Caco-2 (cell line): ENCODE results near the gene TTC27. TPM values are rescaled to one million over a fixed set of nuclear protein-coding genes. Genes with fewer than 3 reads are reported as not detected.

Experiments
- BruUV-seq: library from RNA; stranded (reverse); fragments of 400-500 nt; replicated peaks from 2 replicates; lab custom pipeline; 2021; lab: Mats Ljungman, UMichigan
- CTCF ChIA-PET: fragments of 300-600 bp; sonication (Branson Sonifier 250); formaldehyde crosslinking; loops from one replicate; lab custom pipeline; 2022; ENCODE audit warnings: antibody characterized with exemption; lab: Charles Lee
- POLR2A ChIA-PET: fragments of 300-600 bp; sonication (Branson Sonifier 250); formaldehyde crosslinking; loops from one replicate; lab custom pipeline; 2022; ENCODE audit warnings: antibody characterized with exemption; lab: Charles Lee
- DNase-seq, 2 experiments: peaks; one replicate each; pipeline versions ENCODE4 v3.0.0 to v3.0.0-alpha.2; 2020 to 2022
- H3K27me3 ChIP-seq: replicated peaks from 2 replicates; pipeline ENCODE4 v1.6.0; 2011; ENCODE audit warnings: low read length; ENCODE audit not compliant: control insufficient read depth, insufficient read depth
- H3K36me3 ChIP-seq: 2 replicates; pipeline ENCODE4 v1.5.1; 2011; ENCODE audit warnings: low read length; ENCODE audit not compliant: control insufficient read depth, insufficient read depth
- H3K4me1 ChIP-seq: fragments of 250-450 bp; sonication (Bioruptor Pico); 2 replicates; pipeline ENCODE4 v1.5.1; 2020; ENCODE audit warnings: mild to moderate bottlenecking
- H3K4me3 ChIP-seq: 2 replicates; pipeline ENCODE4 v1.5.1; 2011; ENCODE audit warnings: low read depth, mild to moderate bottlenecking, control low read depth, low read length
- H3K9me3 ChIP-seq: fragments of 250-450 bp; sonication (Bioruptor Pico); 2 replicates; pipeline ENCODE4 v1.5.1; 2020; ENCODE audit warnings: mild to moderate bottlenecking, moderate library complexity
- H3K27ac Mint-ChIP-seq: one replicate; pipeline ENCODE4 v1.8.0; 2022; ENCODE audit warnings: mixed read lengths; ENCODE audit not compliant: unreplicated experiment
- H3K27me3 Mint-ChIP-seq: one replicate; pipeline ENCODE4 v1.8.0; 2022; ENCODE audit warnings: mixed read lengths; ENCODE audit not compliant: insufficient read depth, unreplicated experiment
- H3K36me3 Mint-ChIP-seq: one replicate; pipeline ENCODE4 v1.8.0; 2022; ENCODE audit warnings: mild to moderate bottlenecking, mixed read lengths; ENCODE audit not compliant: insufficient read depth, unreplicated experiment
- H3K4me1 Mint-ChIP-seq: one replicate; pipeline ENCODE4 v1.8.0; 2022; ENCODE audit warnings: low read depth, mixed read lengths; ENCODE audit not compliant: unreplicated experiment
- H3K4me3 Mint-ChIP-seq: one replicate; pipeline ENCODE4 v1.8.0; 2022; ENCODE audit warnings: mild to moderate bottlenecking, moderate library complexity, mixed read lengths; ENCODE audit not compliant: unreplicated experiment
- H3K9me3 Mint-ChIP-seq: one replicate; pipeline ENCODE4 v1.8.0; 2022; ENCODE audit warnings: mixed read lengths; ENCODE audit not compliant: unreplicated experiment
- CTCF ChIP-seq, 2 experiments: fragments of 200-600 bp in 1 of 2; IDR thresholded peaks; 1 replicate in 1 of 2; 2 replicates in 1 of 2; pipeline versions ENCODE4 v1.5.1 to v1.8.0; 2011 to 2022; ENCODE audit warnings: antibody characterized with exemption in 1 of 2, control low read depth in 1 of 2, inconsistent platforms in 1 of 2, low read depth in 1 of 2, low read length in 1 of 2, mild to moderate bottlenecking in 1 of 2, moderate library complexity in 1 of 2; ENCODE audit not compliant: insufficient read depth in 1 of 2, severe bottlenecking in 1 of 2, unreplicated experiment in 1 of 2
- intact Hi-C: fragments of 100-400 bp; cut with micrococcal nuclease; formaldehyde crosslinking; loops from one replicate; pipeline ENCODE4 v1.10.0; 2022; ENCODE audit not compliant: unreplicated experiment
- total RNA-seq: library from RNA; stranded (reverse); gene quantifications from 2 replicates; pipeline ENCODE4 v1.2.3, GENCODE V29; 2022

TTC27 gene
- total RNA-seq, 1 experiment from 2014 or later = 20.6 TPM

DNA sequence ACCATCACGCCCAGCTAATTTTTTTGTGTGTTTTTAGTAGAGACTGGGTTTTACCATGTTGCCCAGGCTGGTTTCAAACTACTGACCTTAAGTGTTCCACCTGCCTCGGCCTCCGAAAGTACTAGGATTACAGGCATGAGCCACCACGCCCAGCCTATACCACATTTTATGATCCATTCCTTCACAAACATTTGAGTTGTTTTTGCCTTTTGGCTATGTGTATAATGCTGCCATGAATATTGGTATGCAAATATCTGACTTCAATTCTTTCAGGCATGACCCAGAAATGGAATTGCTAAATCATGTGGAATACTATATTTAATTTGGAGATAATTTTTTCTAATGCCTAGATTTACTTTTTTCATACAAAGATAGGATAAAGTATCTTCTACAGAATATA, 68.6 kb downstream of the TTC27 start:
- Histone ChIP-seq H3K27me3 (no peaks in the 10 kb centered on the region), H3K4me3 (no peak overlapping the region), H3K9me3 (no peaks in the 10 kb centered on the region), H3K36me3 (no peaks in the 10 kb centered on the region), H3K4me1 (no peaks in the 10 kb centered on the region)
- TF ChIP-seq CTCF (IDR thresholded peaks at IDR 0.05; ENCODE audit: insufficient read depth in 1 of 2, low read depth in 1 of 2, low read length in 1 of 2, severe bottlenecking in 1 of 2, unreplicated experiment in 1 of 2) = no peak
- CTCF ChIA-PET = no interaction called here
- BruUV-seq = no TSS peak
- Mint-ChIP-seq H3K27me3 (no peaks in the 10 kb centered on the region), H3K4me1 (no peaks in the 10 kb centered on the region), H3K9me3 (no peaks in the 10 kb centered on the region), H3K4me3 (no peak overlapping the region), H3K27ac (no peak overlapping the region), H3K36me3 (no peaks in the 10 kb centered on the region)
- no peak for DNase-seq
- POLR2A ChIA-PET = no interaction called here
- intact Hi-C loops = no loop called here

GRCh38 chr2:32697156-32697555, 69.3 kb downstream of the TTC27 start:
- TF ChIP-seq CTCF (IDR thresholded peaks at IDR 0.05; ENCODE audit: insufficient read depth in 1 of 2, low read depth in 1 of 2, low read length in 1 of 2, severe bottlenecking in 1 of 2, unreplicated experiment in 1 of 2) = no peak
- Histone ChIP-seq H3K36me3 (no peaks in the 10 kb centered on the region), H3K9me3 (no peaks in the 10 kb centered on the region), H3K4me3 (no peak overlapping the region), H3K27me3 (no peaks in the 10 kb centered on the region), H3K4me1 (no peaks in the 10 kb centered on the region)
- ChIA-PET CTCF (no interaction called here), POLR2A (no interaction called here)
- no peak for DNase-seq
- H3K27me3 Mint-ChIP-seq = no peaks in the 10 kb centered on the region
- H3K9me3 Mint-ChIP-seq = no peaks in the 10 kb centered on the region
- H3K4me1 Mint-ChIP-seq = no peaks in the 10 kb centered on the region
- no peaks in the 10 kb centered on the region for H3K36me3 Mint-ChIP-seq
- no peak overlapping the region for H3K27ac Mint-ChIP-seq
- intact Hi-C loops = no loop called here
- H3K4me3 Mint-ChIP-seq = no peak overlapping the region
- BruUV-seq = no TSS peak

DNA sequence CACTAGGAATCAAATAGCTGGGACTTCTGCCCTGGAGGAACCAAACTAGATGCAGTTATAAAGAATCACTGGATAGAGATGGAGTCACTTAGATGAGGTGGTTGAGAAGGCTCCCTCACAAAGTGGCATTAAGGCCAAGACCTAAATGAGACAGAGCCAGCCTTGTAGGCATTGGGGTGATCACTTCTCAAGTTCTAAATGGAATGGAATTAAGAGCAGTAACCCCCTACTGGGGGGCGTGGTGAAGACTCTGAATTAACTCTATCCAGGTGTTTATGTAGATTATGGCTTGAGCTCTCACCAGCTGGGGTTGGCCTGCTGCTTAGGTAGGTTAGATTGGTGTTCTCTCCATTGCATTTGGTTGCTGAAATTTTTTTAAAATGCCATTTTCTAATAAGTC, 71.3 kb downstream of the TTC27 start:
- CTCF ChIA-PET = no interaction called here
- H3K27ac Mint-ChIP-seq = no peak overlapping the region

More for the DNA sequence above, 71.3 kb downstream of the TTC27 start:
- intact Hi-C loops = no loop called here
- Mint-ChIP-seq H3K27me3 (no peaks in the 10 kb centered on the region), H3K4me3 (no peak overlapping the region), H3K36me3 (no peaks in the 10 kb centered on the region), H3K9me3 (no peaks in the 10 kb centered on the region), H3K4me1 (no peaks in the 10 kb centered on the region)
- H3K9me3 ChIP-seq = no peaks in the 10 kb centered on the region
- no peaks in the 10 kb centered on the region for H3K4me1 ChIP-seq
- POLR2A ChIA-PET = no interaction called here
- DNase-seq = no peak
- no peak overlapping the region for H3K4me3 ChIP-seq
- no TSS peak for BruUV-seq
- no peaks in the 10 kb centered on the region for H3K27me3 ChIP-seq
- no peak for TF ChIP-seq CTCF (IDR thresholded peaks at IDR 0.05; ENCODE audit: insufficient read depth in 1 of 2, low read depth in 1 of 2, low read length in 1 of 2, severe bottlenecking in 1 of 2, unreplicated experiment in 1 of 2)
- no peaks in the 10 kb centered on the region for H3K36me3 ChIP-seq
